GM18502 (cell line): ENCODE results near the gene CPSF3.

Source experiments
- ATAC-seq: cut with Tn5 transposase; IDR thresholded peaks from one replicate; pipeline ENCODE4 v1.9.1; 2021; ENCODE audit warnings: mild to moderate bottlenecking; ENCODE audit not compliant: unreplicated experiment, poor library complexity

CPSF3 gene

GRCh38 chr2:9423100-9423921 lies at the start of gene CPSF3, which contains the start of gene ITGB1BP1:
CPSF3 (plus strand) TSS chr2:9423654; CDS start chr2:9423774, 120 bp downstream.
ITGB1BP1 (minus strand) TSS chr2:9423528; CDS start chr2:9418697, 4,831 bp downstream.
- peak; percentile 80 for ATAC-seq

- ATAC-seq, result no peak
Measured at GRCh38 chr2:9374071-9374730, 49.3 kb upstream of the CPSF3 start.

GRCh38 chr2:9375857-9376428 lies 47.5 kb upstream of the CPSF3 start:
- no peak for ATAC-seq

GRCh38 chr2:9377461-9378097 lies 45.9 kb upstream of the CPSF3 start:
- ATAC-seq, result no peak

- no peak for ATAC-seq
Measured at GRCh38 chr2:9378433-9379390, 44.7 kb upstream of the CPSF3 start.

- no peak for ATAC-seq
Measured at GRCh38 chr2:9379391-9379755, 44.1 kb upstream of the CPSF3 start.

GRCh38 chr2:9380702-9381628 lies 42.5 kb upstream of the CPSF3 start:
- no peak for ATAC-seq

GRCh38 chr2:9382604-9383235 lies 40.7 kb upstream of the CPSF3 start:
- no peak for ATAC-seq

- ATAC-seq, result no peak
Measured at GRCh38 chr2:9384521-9384920, 38.9 kb upstream of the CPSF3 start.

GRCh38 chr2:9385841-9386240 lies 37.6 kb upstream of the CPSF3 start:
- ATAC-seq, result no peak

GRCh38 chr2:9388199-9388681 lies 35.2 kb upstream of the CPSF3 start:
- no peak for ATAC-seq

- no peak for ATAC-seq
Measured at GRCh38 chr2:9388950-9389911, 34.2 kb upstream of the CPSF3 start.

- no peak for ATAC-seq
Measured at GRCh38 chr2:9390151-9390850, 33.2 kb upstream of the CPSF3 start.

- no peak for ATAC-seq
Measured at GRCh38 chr2:9390991-9391390, 32.5 kb upstream of the CPSF3 start.

GRCh38 chr2:9391961-9392720 lies 31.3 kb upstream of the CPSF3 start:
- ATAC-seq, result no peak
